ENCODE data around the gene EPHA6.

DNA sequence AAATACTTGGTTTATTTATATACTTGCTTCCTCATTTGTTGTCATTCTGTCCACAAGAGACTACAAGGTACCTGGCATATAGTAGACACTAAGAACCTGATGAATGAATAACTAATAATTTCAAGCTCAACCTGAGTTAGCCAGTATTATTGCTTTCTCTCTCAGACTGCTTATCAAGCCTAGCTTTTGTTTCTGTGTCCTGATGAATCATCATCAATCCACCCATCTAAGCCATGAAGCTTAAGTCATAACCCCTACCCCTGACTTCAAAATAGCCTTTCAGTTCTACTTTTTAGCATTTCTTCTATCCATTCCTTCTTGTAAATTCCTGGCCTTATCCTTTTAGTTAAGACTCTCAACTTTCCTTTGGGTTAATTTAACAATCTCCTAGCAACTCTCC, 420.8 kb downstream of the EPHA6 start:
- no peak for TF ChIP-seq POLR2A (IDR thresholded peaks at IDR 0.05; ENCODE audit: low read depth, low read length)
- TF ChIP-seq TAF1 (IDR thresholded peaks at IDR 0.05; ENCODE audit: low read depth, low read length) = no peak
